NCI-H146 treated with DMSO at 0.1 percent for 48 hours (cell line): Measurements from ENCODE around the gene PPP2R2B.

ENCODE experiments used
- DNase-seq: peaks from one replicate; lab custom pipeline; 2025; ENCODE audit not compliant: unreplicated experiment; lab: John Stamatoyannopoulos, UW

The PPP2R2B gene

GRCh38 chr5:146789712-146790653 lies 88.6 kb downstream of the PPP2R2B start:
- no peak for DNase-seq

GRCh38 chr5:146788898-146789297 lies 89.7 kb downstream of the PPP2R2B start:
- DNase-seq: peak; percentile 20

GRCh38 chr5:146785065-146785464 lies 93.5 kb downstream of the PPP2R2B start:
- no peak for DNase-seq

GRCh38 chr5:146781157-146781556 lies 97.4 kb downstream of the PPP2R2B start:
- DNase-seq: no peak

GRCh38 chr5:146779211-146779869 lies 99.2 kb downstream of the PPP2R2B start:
- DNase-seq: no peak

- no peak for DNase-seq
These were observed 99.8 kb downstream of the PPP2R2B start for GRCh38 chr5:146778795-146779194.

GRCh38 chr5:146778261-146778660 lies 100.3 kb downstream of the PPP2R2B start:
- no peak for DNase-seq

GRCh38 chr5:146772881-146773466 lies 105.6 kb downstream of the PPP2R2B start:
- no peak for DNase-seq

GRCh38 chr5:146770980-146771379 lies 107.6 kb downstream of the PPP2R2B start:
- no peak for DNase-seq

- DNase-seq: no peak
These were observed 108.0 kb downstream of the PPP2R2B start for GRCh38 chr5:146770546-146770945.

GRCh38 chr5:146767534-146767933 lies 111.0 kb downstream of the PPP2R2B start:
- DNase-seq: no peak

- DNase-seq: no peak
These were observed 112.5 kb downstream of the PPP2R2B start for GRCh38 chr5:146766013-146766412.

GRCh38 chr5:146765089-146765832 lies 113.3 kb downstream of the PPP2R2B start:
- no peak for DNase-seq

GRCh38 chr5:146762830-146763229 lies 115.7 kb downstream of the PPP2R2B start:
- DNase-seq: no peak

- no peak for DNase-seq
These were observed 116.7 kb downstream of the PPP2R2B start for GRCh38 chr5:146761811-146762210.

GRCh38 chr5:146758938-146759337 lies 119.6 kb downstream of the PPP2R2B start:
- no peak for DNase-seq

GRCh38 chr5:146758076-146758475 lies 120.5 kb downstream of the PPP2R2B start:
- no peak for DNase-seq

GRCh38 chr5:146756546-146756945 lies 122.0 kb downstream of the PPP2R2B start:
- DNase-seq: no peak

- no peak for DNase-seq
These were observed 122.8 kb downstream of the PPP2R2B start for GRCh38 chr5:146755793-146756192.

GRCh38 chr5:146754621-146755020 lies 123.9 kb downstream of the PPP2R2B start:
- DNase-seq: no peak

GRCh38 chr5:146753641-146754040 lies 124.9 kb downstream of the PPP2R2B start:
- peak; percentile 17 for DNase-seq
